Measurements from ENCODE around the gene BNIP5. TPM values are rescaled to one million over a fixed set of nuclear protein-coding genes. Genes with fewer than 3 reads are reported as not detected.

The BNIP5 gene
- total and polyA plus RNA-seq, 10 donors: 0.05 TPM; not detected in 9

GRCh38 chr6:36324715-36325114 lies 12.0 kb downstream of the BNIP5 start:
- Histone ChIP-seq H3K4me1 (no peaks in the 10 kb centered on the region), H3K9me3 (no peaks in the 10 kb centered on the region), H3K4me3 (no peak overlapping the region), H3K27ac (no peak overlapping the region), H3K36me3 (no peaks in the 10 kb centered on the region), H3K27me3 (replicated peaks in 1 of 7) (peaks cover 0 to 29% (median 0%) of the 10 kb centered on the region in 7 donors)
- TF ChIP-seq CTCF (IDR thresholded peaks at IDR 0.05 in 8 of 11, conservative IDR thresholded peaks at IDR 0.05 in 3 of 11) (no peak), POLR2A (IDR thresholded peaks at IDR 0.05) (no peak), POLR2AphosphoS5 (IDR thresholded peaks at IDR 0.05) (no peak)
- DNase-seq: no peak
- 92 to 100% (median 94%) methylated on average over 4 of the region's 4 CpGs for WGBS, 5 donors
- intact Hi-C loops (cut with DNase I; ENCODE audit: low total_unique reads): no loop called here

- no peak for DNase-seq
- Histone ChIP-seq H3K4me1 (no peaks in the 10 kb centered on the region), H3K9me3 (no peaks in the 10 kb centered on the region), H3K4me3 (no peak overlapping the region), H3K27ac (no peak overlapping the region), H3K27me3 (replicated peaks in 1 of 7) (peaks cover 0 to 24% (median 0%) of the 10 kb centered on the region in 7 donors), H3K36me3 (no peaks in the 10 kb centered on the region)
- WGBS, 5 donors: 79 to 96% (median 90%) methylated on average over 6 of the region's 6 CpGs
- intact Hi-C loops (cut with DNase I; ENCODE audit: low total_unique reads): no loop called here
- TF ChIP-seq POLR2A (IDR thresholded peaks at IDR 0.05) (no peak), CTCF (IDR thresholded peaks at IDR 0.05 in 8 of 11, conservative IDR thresholded peaks at IDR 0.05 in 3 of 11) (no peak), POLR2AphosphoS5 (IDR thresholded peaks at IDR 0.05) (no peak)
Observed at GRCh38 chr6:36324191-36324590, 12.5 kb downstream of the BNIP5 start.

GRCh38 chr6:36323062-36323461 lies 13.6 kb downstream of the BNIP5 start:
- Histone ChIP-seq H3K4me1 (no peaks in the 10 kb centered on the region), H3K36me3 (no peaks in the 10 kb centered on the region), H3K9me3 (no peaks in the 10 kb centered on the region), H3K27me3 (replicated peaks in 1 of 7) (peaks cover 0 to 15% (median 0%) of the 10 kb centered on the region in 7 donors), H3K4me3 (no peak overlapping the region), H3K27ac (no peak overlapping the region)
- 67 to 82% (median 72%) methylated on average over 7 to 8 of the region's 8 CpGs for WGBS, 5 donors
- TF ChIP-seq POLR2A (IDR thresholded peaks at IDR 0.05): no peak
- TF ChIP-seq CTCF (IDR thresholded peaks at IDR 0.05 in 8 of 11, conservative IDR thresholded peaks at IDR 0.05 in 3 of 11): no peak
- no peak for TF ChIP-seq POLR2AphosphoS5 (IDR thresholded peaks at IDR 0.05)
- intact Hi-C loops (cut with DNase I; ENCODE audit: low total_unique reads): no loop called here
- DNase-seq: no peak

GRCh38 chr6:36322591-36322990 lies 14.1 kb downstream of the BNIP5 start:
- 78 to 95% (median 92%) methylated on average over 2 to 3 of the region's 3 CpGs for WGBS, 5 donors
- Histone ChIP-seq H3K36me3 (no peaks in the 10 kb centered on the region), H3K27me3 (replicated peaks in 1 of 7) (peaks cover 0 to 15% (median 0%) of the 10 kb centered on the region in 7 donors), H3K4me1 (no peaks in the 10 kb centered on the region), H3K4me3 (no peak overlapping the region), H3K9me3 (no peaks in the 10 kb centered on the region), H3K27ac (no peak overlapping the region)
- TF ChIP-seq CTCF (IDR thresholded peaks at IDR 0.05 in 8 of 11, conservative IDR thresholded peaks at IDR 0.05 in 3 of 11) (no peak), POLR2A (IDR thresholded peaks at IDR 0.05) (no peak), POLR2AphosphoS5 (IDR thresholded peaks at IDR 0.05) (no peak)
- no peak for DNase-seq
- intact Hi-C loops (cut with DNase I; ENCODE audit: low total_unique reads): no loop called here

Measured in spleen (tissue), 11 donors.